Hepatocyte (in vitro differentiated cells): ENCODE measurements around the gene FBXL17.

Source experiments
- CTCF ChIP-seq: fragments of 200-600 bp; sonication (generic); IDR thresholded peaks from 2 replicates; pipeline ENCODE4 v1.5.1; 2016; ENCODE audit warnings: antibody characterized with exemption, mild to moderate bottlenecking; ENCODE audit not compliant: poor library complexity
- EZH2 ChIP-seq: fragments of 200-600 bp; sonication (generic); IDR thresholded peaks from 2 replicates; pipeline ENCODE4 v1.6.1; 2016; ENCODE audit warnings: antibody characterized with exemption, mild to moderate bottlenecking, borderline replicate concordance
- EZH2phosphoT487 ChIP-seq: fragments of 200-600 bp; sonication (generic); IDR thresholded peaks from one replicate; pipeline ENCODE4 v1.6.1; 2018; ENCODE audit warnings: antibody characterized with exemption, mild to moderate bottlenecking, low read depth, moderate library complexity; ENCODE audit not compliant: unreplicated experiment, severe bottlenecking

- TF ChIP-seq CTCF (no peak), EZH2phosphoT487 (no peak), EZH2 (no peak)
Measured at GRCh38 chr5:108046955-108047670, 334.8 kb downstream of the FBXL17 start.
